Heart left ventricle (tissue), 13 donors: ENCODE data around the gene MICB.

Experiments
- CTCF ChIP-seq, 12 donors: fragments of 200-600 bp; sonication (generic) in 4 of 12; IDR thresholded peaks; one replicate each; pipeline versions ENCODE4 v1.5.0 to v1.8.0; 2018 to 2022; ENCODE audit warnings: antibody characterized with exemption in 12 of 12, mild to moderate bottlenecking in 5 of 12
- POLR2A ChIP-seq, 2 donors: fragments of 450-650 bp; IDR thresholded peaks; one replicate each; pipeline ENCODE4 v1.6.1; 2017; ENCODE audit warnings: antibody characterized with exemption in 2 of 2, mild to moderate bottlenecking in 2 of 2, moderate library complexity in 2 of 2
- donor health status: ischemic (EF 13 %, LVEDD 7.1; RV severe dilation, severe dysfunction).
- donor health status: DM: no; HTN: yes; CAD: no.
- donor health status: DM: no; HTN: no; CAD: no.
- donor health status: ischemic (EF 25% LVEDD 6.9; RV normal size, moderate dysfunction).
- donor health status: ischemic (EF 25% LVEDD 5.7; RV mildly dilated, moderate dysfunction).
- donor health status: ischemic (EF 35%, LVEDD 5.7; RV mildly dilated, moderate dysfunction).
- donor health status: nonischemic (EF 11% LVEDD 7.7; RV severe dilation, severe dysfunction).
- donor health status: DM: yes; HTN: yes; CAD: no.
- donor health status: PGD.
- donor health status: ischemic (EF 29% LVEDD 5.4; RV normal size, mild dysfunction).
- donor health status: nonischemic (EF 23%, LVEDD 6.1; RV moderate dilation, normal function).

DNA sequence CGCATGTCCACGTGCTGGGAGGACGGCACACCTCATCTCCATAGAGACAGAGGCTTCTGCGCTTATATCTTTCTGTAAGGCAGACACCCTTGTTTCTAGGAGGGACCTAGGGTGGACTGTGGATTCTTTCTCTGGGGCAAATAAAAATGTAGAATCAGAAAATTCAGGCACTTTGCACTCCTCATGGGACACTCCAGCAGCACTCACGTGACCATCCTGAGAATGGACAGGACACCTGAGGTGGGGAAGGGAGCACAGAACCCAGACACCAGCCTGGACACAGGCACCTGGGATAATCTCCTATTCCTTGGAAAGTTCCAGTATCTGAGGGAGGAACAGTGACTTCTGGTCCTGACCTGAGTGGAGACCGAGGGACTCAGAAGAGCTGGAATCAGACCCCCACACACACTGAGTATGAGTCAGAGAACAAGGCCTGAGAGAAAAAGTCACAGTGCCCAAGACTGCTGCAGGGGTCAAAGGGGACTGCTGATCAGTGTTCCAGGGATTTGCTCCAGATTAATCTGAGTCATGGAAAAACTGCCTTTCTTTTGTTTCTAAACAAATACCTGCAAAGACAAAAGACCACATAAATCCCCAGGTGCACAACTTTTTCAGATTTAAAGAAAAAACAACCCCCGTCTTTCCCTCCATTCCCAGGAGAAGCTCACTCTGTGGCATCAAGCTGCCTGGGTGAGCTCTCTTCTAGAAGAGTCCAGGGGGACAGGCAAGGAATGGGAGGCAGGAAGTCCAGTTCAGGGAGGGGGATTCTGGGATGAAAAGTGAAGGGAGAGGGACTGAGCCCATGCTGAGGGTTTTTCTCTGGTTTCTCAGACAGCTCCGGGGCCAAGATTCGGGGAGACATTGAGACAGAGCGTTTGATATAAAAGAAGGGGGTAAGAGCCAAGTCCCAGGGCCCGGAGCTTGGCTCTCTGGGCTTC is 35.6 kb upstream of the MICB start:
- TF ChIP-seq POLR2A (IDR thresholded peaks at IDR 0.05), result no peak
- TF ChIP-seq CTCF (IDR thresholded peaks at IDR 0.05), result no peak
